Nucleus accumbens (tissue), 56 donors: ENCODE results near the gene HBEGF.
A peak's percentile ranks its signal among the peaks of the same experiment; 100 is the strongest.

Source experiments
- DNase-seq, 56 donors: peaks; one replicate each; lab custom pipeline; 2025; lab: John Stamatoyannopoulos, UW

The HBEGF gene

GRCh38 chr5:140339636-140340035 lies 6.8 kb downstream of the HBEGF start:
- no peak for DNase-seq

- DNase-seq: no peak
These were observed 7.5 kb downstream of the HBEGF start for GRCh38 chr5:140338908-140339307.

- DNase-seq: peak in 1 of 56 donors; percentile 10
These were observed 8.1 kb downstream of the HBEGF start for GRCh38 chr5:140338336-140338735.

GRCh38 chr5:140337880-140338279 lies 8.5 kb downstream of the HBEGF start:
- DNase-seq: no peak

- peak in 1 of 56 donors; percentile 14 for DNase-seq
These were observed 10.0 kb downstream of the HBEGF start for GRCh38 chr5:140336388-140336787.

GRCh38 chr5:140331638-140332037 lies 14.8 kb downstream of the HBEGF start:
- no peak for DNase-seq

- no peak for DNase-seq
These were observed 16.5 kb downstream of the HBEGF start for GRCh38 chr5:140329739-140330481.

GRCh38 chr5:140328036-140328764 lies 18.2 kb downstream of the HBEGF start:
- no peak for DNase-seq

- no peak for DNase-seq
These were observed 18.8 kb downstream of the HBEGF start for GRCh38 chr5:140327589-140327988.

- DNase-seq: no peak
These were observed 20.9 kb downstream of the HBEGF start for GRCh38 chr5:140325486-140325885.

- no peak for DNase-seq
These were observed 21.7 kb downstream of the HBEGF start for GRCh38 chr5:140324617-140325241.

GRCh38 chr5:140324041-140324600 lies 22.3 kb downstream of the HBEGF start:
- DNase-seq: no peak

- peak in 45 of 56 donors; percentile 16 to 72 (median 47) for DNase-seq
These were observed 23.4 kb downstream of the HBEGF start for GRCh38 chr5:140322751-140323731.

- peak in 24 of 56 donors; percentile 8 to 50 (median 27) for DNase-seq
These were observed 24.6 kb downstream of the HBEGF start for GRCh38 chr5:140321796-140322195.

GRCh38 chr5:140319833-140320232 lies 26.6 kb downstream of the HBEGF start:
- DNase-seq: no peak

GRCh38 chr5:140318792-140319191 lies 27.6 kb downstream of the HBEGF start:
- no peak for DNase-seq

- no peak for DNase-seq
These were observed 28.5 kb downstream of the HBEGF start for GRCh38 chr5:140317859-140318258.

- no peak for DNase-seq
These were observed 33.6 kb downstream of the HBEGF start for GRCh38 chr5:140312791-140313189.

- peak in 1 of 56 donors; percentile 5 for DNase-seq
These were observed 34.2 kb downstream of the HBEGF start for GRCh38 chr5:140312067-140312790.
